Prostate gland (tissue), 2 donors: Measurements from ENCODE around the gene KIF5A. TPM values are rescaled to one million over a fixed set of nuclear protein-coding genes. Genes with fewer than 3 reads are reported as not detected.

Experiments used
- DNase-seq: peaks from one replicate; pipeline ENCODE4 v3.0.0-alpha.2; 2019; ENCODE audit warnings: low spot score
- H3K27ac ChIP-seq, 2 donors: fragments of 200-600 bp; sonication (generic); 2 replicates each; pipeline ENCODE4 v1.5.1; 2017 to 2019
- H3K27me3 ChIP-seq: fragments of 200-600 bp; sonication (generic); replicated peaks from 2 replicates; pipeline ENCODE4 v1.5.1; 2019; ENCODE audit not compliant: insufficient read depth
- H3K36me3 ChIP-seq, 2 donors: fragments of 200-600 bp; sonication (generic); 1 replicate in 1 of 2; 2 replicates in 1 of 2; pipeline versions ENCODE4 v1.5.1 to v1.8.1; 2017 to 2019
- H3K4me1 ChIP-seq: fragments of 200-600 bp; sonication (generic); replicated peaks from 2 replicates; pipeline ENCODE4 v1.5.1; 2019
- H3K4me3 ChIP-seq, 2 donors: fragments of 200-600 bp; sonication (generic); 2 replicates each; pipeline ENCODE4 v1.5.1; 2017 to 2019
- H3K9me3 ChIP-seq: fragments of 200-600 bp; sonication (generic); 2 replicates; pipeline ENCODE4 v1.5.1; 2017
- POLR2A ChIP-seq: fragments of 450-650 bp; IDR thresholded peaks from one replicate; pipeline ENCODE4 v1.6.1; 2016; ENCODE audit warnings: antibody characterized with exemption, mild to moderate bottlenecking
- POLR2AphosphoS5 ChIP-seq: sonication (generic); formaldehyde crosslinking; IDR thresholded peaks from one replicate; pipeline ENCODE4 v1.6.1; 2017; ENCODE audit warnings: antibody characterized with exemption
- WGBS: methylation state at CpG from one replicate; pipeline ENCODE4 v1.1.5; 2018; 5-methylcytosine and 5-hydroxymethylcytosine counted together
- intact Hi-C: fragments of 100-400 bp; cut with DNase I; formaldehyde crosslinking; loops from one replicate; pipeline ENCODE4 v1.14.2; 2022
- total RNA-seq, 2 donors: library from RNA; depleted of rRNA; stranded (reverse); fragments of >200 nt; gene quantifications; one replicate each; pipeline ENCODE4 v1.1.0, GENCODE V29; 2016
- TF ChIP-seq, protein P1 (sequence below), 4 experiments: fragments of 200-600 bp in 2 of 4; fragments of 450-650 bp in 2 of 4; sonication (generic) in 2 of 4; IDR thresholded peaks; 1 replicate in 3 of 4; 2 replicates in 1 of 4; pipeline ENCODE4 v1.5.1; 2016 to 2019; ENCODE audit warnings: antibody characterized with exemption in 4 of 4, mild to moderate bottlenecking in 2 of 4, moderate library complexity in 2 of 4

KIF5A gene
- total RNA-seq, 2 donors from 2014 or later = 0.50 to 3.7 TPM

- H3K4me3 ChIP-seq = no peak overlapping the region
- H3K36me3 ChIP-seq = no peaks in the 10 kb centered on the region
- H3K4me1 ChIP-seq = peaks cover 8% of the 10 kb centered on the region
- no peak overlapping the region for H3K27ac ChIP-seq
- WGBS = 68% methylated on average over 9 of the region's 9 CpGs
- no peak for DNase-seq
- no peaks in the 10 kb centered on the region for H3K9me3 ChIP-seq
- H3K27me3 ChIP-seq = peaks cover 16% of the 10 kb centered on the region
- no peak for TF ChIP-seq POLR2A
- no peak for TF ChIP-seq POLR2AphosphoS5
- TF ChIP-seq, protein P1, sequence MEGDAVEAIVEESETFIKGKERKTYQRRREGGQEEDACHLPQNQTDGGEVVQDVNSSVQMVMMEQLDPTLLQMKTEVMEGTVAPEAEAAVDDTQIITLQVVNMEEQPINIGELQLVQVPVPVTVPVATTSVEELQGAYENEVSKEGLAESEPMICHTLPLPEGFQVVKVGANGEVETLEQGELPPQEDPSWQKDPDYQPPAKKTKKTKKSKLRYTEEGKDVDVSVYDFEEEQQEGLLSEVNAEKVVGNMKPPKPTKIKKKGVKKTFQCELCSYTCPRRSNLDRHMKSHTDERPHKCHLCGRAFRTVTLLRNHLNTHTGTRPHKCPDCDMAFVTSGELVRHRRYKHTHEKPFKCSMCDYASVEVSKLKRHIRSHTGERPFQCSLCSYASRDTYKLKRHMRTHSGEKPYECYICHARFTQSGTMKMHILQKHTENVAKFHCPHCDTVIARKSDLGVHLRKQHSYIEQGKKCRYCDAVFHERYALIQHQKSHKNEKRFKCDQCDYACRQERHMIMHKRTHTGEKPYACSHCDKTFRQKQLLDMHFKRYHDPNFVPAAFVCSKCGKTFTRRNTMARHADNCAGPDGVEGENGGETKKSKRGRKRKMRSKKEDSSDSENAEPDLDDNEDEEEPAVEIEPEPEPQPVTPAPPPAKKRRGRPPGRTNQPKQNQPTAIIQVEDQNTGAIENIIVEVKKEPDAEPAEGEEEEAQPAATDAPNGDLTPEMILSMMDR (IDR thresholded peaks at IDR 0.05) = no peak
- intact Hi-C loops = loop anchor here (10.0 kb wide), 1 partner anchor 158 kb away; no protein-coding TSS in a partner anchor
Observed at GRCh38 chr12:57622293-57623245, 72.7 kb downstream of the KIF5A start.

GRCh38 chr12:57623385-57623784, 73.5 kb downstream of the KIF5A start:
- H3K36me3 ChIP-seq = no peaks in the 10 kb centered on the region
- TF ChIP-seq POLR2A = no peak
- no peak for TF ChIP-seq POLR2AphosphoS5
- TF ChIP-seq, protein P1 (IDR thresholded peaks at IDR 0.05) = no peak
- no peak overlapping the region for H3K27ac ChIP-seq
- WGBS = 78% methylated on average over 2 of the region's 2 CpGs
- peaks cover 16% of the 10 kb centered on the region for H3K27me3 ChIP-seq
- H3K4me3 ChIP-seq = no peak overlapping the region
- H3K4me1 ChIP-seq = peaks cover 8% of the 10 kb centered on the region
- no peak for DNase-seq
- H3K9me3 ChIP-seq = no peaks in the 10 kb centered on the region
- intact Hi-C loops = loop anchor here (10.0 kb wide), 1 partner anchor 159 kb away; no protein-coding TSS in a partner anchor

DNA sequence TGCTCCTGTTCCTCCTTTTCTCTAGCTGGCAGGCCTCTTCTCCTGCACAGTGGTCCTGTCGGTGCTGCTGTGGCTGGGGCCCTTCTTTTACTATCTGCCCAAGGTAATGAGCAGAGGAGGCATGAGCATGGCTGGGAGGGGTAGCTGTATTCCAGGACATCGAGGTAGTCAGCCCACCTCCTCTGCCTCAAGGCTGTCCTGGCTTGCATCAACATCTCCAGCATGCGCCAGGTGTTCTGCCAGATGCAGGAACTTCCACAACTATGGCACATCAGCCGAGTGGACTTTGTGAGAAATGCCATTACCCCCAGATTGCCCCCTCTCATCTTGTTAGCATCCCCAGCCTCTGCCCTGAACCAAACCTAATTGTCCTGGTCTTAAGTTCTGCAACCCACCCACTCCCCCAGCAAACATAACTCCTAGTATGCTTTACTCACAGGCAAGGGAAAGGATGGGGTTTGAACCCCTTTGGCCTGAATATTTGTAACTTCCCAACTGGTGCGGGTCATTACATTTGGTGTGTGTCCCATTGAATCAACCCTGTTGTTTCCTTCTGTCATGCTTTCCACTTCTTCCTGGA, 74.1 kb downstream of the KIF5A start:
- H3K9me3 ChIP-seq = no peaks in the 10 kb centered on the region
- peaks cover 16% of the 10 kb centered on the region for H3K27me3 ChIP-seq
- no peak overlapping the region for H3K27ac ChIP-seq
- intact Hi-C loops = loop anchor here (10.0 kb wide), 1 partner anchor 159 kb away; no protein-coding TSS in a partner anchor
- no peaks in the 10 kb centered on the region for H3K36me3 ChIP-seq
- TF ChIP-seq, protein P1 (IDR thresholded peaks at IDR 0.05) = no peak
- TF ChIP-seq POLR2A = no peak
- TF ChIP-seq POLR2AphosphoS5 = no peak
- DNase-seq = no peak
- H3K4me3 ChIP-seq = no peak overlapping the region
- peaks cover 8% of the 10 kb centered on the region for H3K4me1 ChIP-seq
- 60% methylated on average over 5 of the region's 5 CpGs for WGBS

DNA sequence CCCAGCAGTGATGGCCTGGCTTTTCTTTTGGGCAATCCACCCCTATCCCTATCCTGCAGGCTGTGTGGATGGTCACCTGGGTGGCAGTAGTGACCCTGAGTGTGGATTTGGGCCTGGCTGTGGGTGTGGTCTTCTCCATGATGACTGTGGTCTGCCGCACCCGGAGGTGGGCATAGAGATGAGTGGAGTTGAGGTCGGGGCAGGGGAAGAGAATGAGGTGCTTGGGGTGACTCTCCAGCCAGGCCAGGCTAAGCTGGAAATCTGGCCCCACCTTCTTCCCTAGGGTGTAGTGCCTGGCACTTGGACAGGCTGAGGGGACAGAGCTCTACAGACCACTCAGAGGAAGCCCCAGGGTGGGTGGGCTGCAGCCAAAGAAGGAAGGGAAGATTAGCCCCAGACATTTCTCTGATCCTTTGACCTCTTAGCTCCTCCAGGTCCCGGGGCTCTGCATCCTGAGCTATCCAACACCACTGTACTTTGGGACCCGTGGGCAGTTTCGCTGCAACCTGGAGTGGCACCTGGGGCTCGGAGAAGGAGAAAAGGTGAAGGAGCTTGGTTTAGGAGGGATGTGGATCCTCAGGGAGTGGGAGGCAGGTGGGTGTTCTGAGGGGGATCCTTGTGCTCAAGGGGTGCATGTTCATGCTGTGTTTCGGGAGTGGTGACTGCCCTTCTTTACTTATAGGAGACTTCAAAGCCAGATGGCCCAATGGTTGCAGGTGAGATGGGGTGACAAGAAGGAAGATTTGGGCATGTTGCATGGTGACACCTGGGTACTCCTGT, 74.8 kb downstream of the KIF5A start:
- peaks cover 16% of the 10 kb centered on the region for H3K27me3 ChIP-seq

More for the DNA sequence above, 74.8 kb downstream of the KIF5A start:
- no peak for DNase-seq
- no peaks in the 10 kb centered on the region for H3K36me3 ChIP-seq
- TF ChIP-seq, protein P1 (IDR thresholded peaks at IDR 0.05) = no peak
- TF ChIP-seq POLR2AphosphoS5 = no peak
- WGBS = 75% methylated on average over 8 of the region's 8 CpGs
- intact Hi-C loops = loop anchor here (10.0 kb wide), 1 partner anchor 160 kb away; no protein-coding TSS in a partner anchor
- no peaks in the 10 kb centered on the region for H3K9me3 ChIP-seq
- H3K27ac ChIP-seq = no peak overlapping the region
- H3K4me3 ChIP-seq = no peak overlapping the region
- H3K4me1 ChIP-seq = peaks cover 8% of the 10 kb centered on the region
